HepG2 (cell line): ENCODE data around the gene MTSS2. TPM values are rescaled to one million over a fixed set of nuclear protein-coding genes. Genes with fewer than 3 reads are reported as not detected.

Source experiments
- FIP1L1 ChIP-seq: fragments of 200-400 bp; formaldehyde crosslinking; IDR thresholded peaks from 2 replicates; pipeline ENCODE4 v1.6.1; 2018; ENCODE audit warnings: low read depth, mild to moderate bottlenecking, low read length, moderate library complexity, borderline replicate concordance; ENCODE audit not compliant: insufficient read depth
- GZF1 ChIP-seq: sonication (generic); formaldehyde crosslinking; IDR thresholded peaks from 2 replicates; pipeline ENCODE4 v1.5.1; 2020; ENCODE audit warnings: mild to moderate bottlenecking, missing genetic modification reagents
- KDM2A ChIP-seq: sonication (generic); formaldehyde crosslinking; IDR thresholded peaks from 2 replicates; pipeline ENCODE4 v1.4.0; 2020; ENCODE audit warnings: low read depth, missing genetic modification reagents, borderline replicate concordance
- KDM5B ChIP-seq: sonication (generic); formaldehyde crosslinking; IDR thresholded peaks from 2 replicates; pipeline ENCODE4 v1.4.0; 2020; ENCODE audit warnings: missing genetic modification reagents, mild to moderate bottlenecking, borderline replicate concordance
- LBX2 ChIP-seq: sonication (generic); formaldehyde crosslinking; IDR thresholded peaks from 2 replicates; pipeline ENCODE4 v1.5.0; 2020; ENCODE audit warnings: missing genetic modification reagents, mild to moderate bottlenecking, borderline replicate concordance
- PRMT3 ChIP-seq: sonication (generic); formaldehyde crosslinking; IDR thresholded peaks from 2 replicates; pipeline ENCODE4 v1.8.1; 2022; ENCODE audit warnings: low read depth, mild to moderate bottlenecking, moderate library complexity, missing genetic modification reagents, borderline replicate concordance
- REPIN1 ChIP-seq: sonication (generic); formaldehyde crosslinking; IDR thresholded peaks from 2 replicates; pipeline ENCODE4 v1.8.0; 2022; ENCODE audit warnings: missing genetic modification reagents, low read depth, mild to moderate bottlenecking, borderline replicate concordance
- SNAI1 ChIP-seq: sonication (generic); formaldehyde crosslinking; IDR thresholded peaks from 2 replicates; pipeline ENCODE4 v1.5.0; 2020; ENCODE audit warnings: mild to moderate bottlenecking, missing genetic modification reagents, borderline replicate concordance
- TARDBP ChIP-seq: sonication (generic); formaldehyde crosslinking; IDR thresholded peaks from 2 replicates; pipeline ENCODE4 v1.8.0; 2022; ENCODE audit warnings: mild to moderate bottlenecking, missing genetic modification reagents
- ZBTB8A ChIP-seq: sonication (generic); formaldehyde crosslinking; IDR thresholded peaks from 2 replicates; pipeline ENCODE4 v1.4.0; 2020; ENCODE audit warnings: mild to moderate bottlenecking, low read depth, missing genetic modification reagents, borderline replicate concordance
- ZNF138 ChIP-seq: sonication (generic); formaldehyde crosslinking; IDR thresholded peaks from 2 replicates; pipeline ENCODE4 v1.5.0; 2020; ENCODE audit warnings: mild to moderate bottlenecking, low read depth, missing genetic modification reagents
- ZNF468 ChIP-seq: sonication (generic); formaldehyde crosslinking; IDR thresholded peaks from 2 replicates; pipeline ENCODE4 v1.8.0; 2022; ENCODE audit warnings: mild to moderate bottlenecking, moderate library complexity, missing genetic modification reagents
- ZNF687 ChIP-seq: sonication (generic); formaldehyde crosslinking; IDR thresholded peaks from 2 replicates; pipeline ENCODE4 v1.5.1; 2020; ENCODE audit warnings: mild to moderate bottlenecking, missing genetic modification reagents, moderate library complexity
- ZNF780A ChIP-seq: sonication (generic); formaldehyde crosslinking; IDR thresholded peaks from 2 replicates; pipeline ENCODE4 v1.8.0; 2022; ENCODE audit warnings: mild to moderate bottlenecking, missing genetic modification reagents, moderate library complexity
- ZSCAN29 ChIP-seq: sonication (generic); formaldehyde crosslinking; conservative IDR thresholded peaks from 2 replicates; pipeline ENCODE4 v1.4.0; 2020; ENCODE audit warnings: mild to moderate bottlenecking, missing genetic modification reagents
- polyA plus RNA-seq, 8 experiments: library from polyadenylated mRNA; depleted of rRNA in 3 of 8; stranded (reverse) in 7 of 8; unstranded in 1 of 8; fragments of >200 nt; fragmentation: Illumina TruSeq in 4 of 8; extraction: Trizol in 4 of 8; gene quantifications; 2 replicates each; pipeline versions ENCODE4 v1.2.1 to v1.2.3, GENCODE V29; 2011 to 2016; ENCODE audit warnings: low read depth in 4 of 8, missing spikeins in 1 of 8, mixed read lengths in 1 of 8; ENCODE audit not compliant: insufficient read depth in 1 of 8
- total RNA-seq, 5 experiments: library from RNA; depleted of rRNA; stranded (reverse); fragments of >200 nt; fragmentation: Illumina TruSeq; extraction: Trizol; gene quantifications; 2 replicates each; pipeline ENCODE4 v1.2.3, GENCODE V29; 2016; ENCODE audit warnings: low read depth in 1 of 5
- TF ChIP-seq, protein P1 (sequence below), 2 experiments: sonication (generic) in 1 of 2; formaldehyde crosslinking in 1 of 2; IDR thresholded peaks; 2 replicates each; pipeline versions ENCODE4 v1.4.0 to v1.6.1; 2016 to 2020; ENCODE audit warnings: borderline replicate concordance in 1 of 2, low read depth in 1 of 2, mild to moderate bottlenecking in 1 of 2, missing genetic modification reagents in 1 of 2
- TF ChIP-seq, protein P2 (sequence below): sonication (generic); formaldehyde crosslinking; IDR thresholded peaks from 2 replicates; pipeline ENCODE4 v1.4.0; 2020; ENCODE audit warnings: low read depth, mild to moderate bottlenecking, missing genetic modification reagents

Gene MTSS2
- total and polyA plus RNA-seq, 2 of the 13 experiments (the other 11 are each of a cell fraction or from before 2014, with no cell fraction given), result 132 to 242 TPM

DNA sequence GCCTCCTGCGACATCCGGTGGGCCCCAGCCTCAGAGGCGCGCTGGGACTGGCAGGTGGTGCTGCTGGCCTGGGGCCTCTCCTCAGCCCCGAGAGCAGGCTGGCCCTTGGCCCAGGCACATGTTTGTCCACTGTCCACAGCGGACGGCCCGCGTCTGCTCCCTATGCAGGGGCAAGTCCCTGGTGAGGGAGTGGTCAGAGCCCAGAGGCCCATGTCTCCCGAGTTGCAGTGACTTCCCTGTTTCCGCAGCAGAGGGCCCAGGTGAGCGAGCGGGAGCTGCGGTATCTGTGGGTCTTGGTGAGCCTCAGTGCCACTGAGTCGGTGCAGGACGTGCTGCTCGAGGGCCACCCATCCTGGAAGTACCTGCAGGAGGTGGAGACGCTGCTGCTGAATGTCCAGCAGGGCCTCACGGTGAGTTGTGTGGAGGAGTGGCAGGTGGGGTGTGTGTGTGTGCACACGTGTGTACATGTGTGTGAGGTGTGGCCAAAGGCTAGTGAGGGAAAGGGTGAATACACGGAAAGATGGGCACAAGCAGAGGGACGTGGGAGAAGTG lies 29.1 kb downstream of the MTSS2 start (continued):
- TF ChIP-seq ZNF687 (peak; percentile 100), PRMT3 (CRISPR knock-in tag) (no peak), KDM2A (CRISPR knock-in tag) (peak; percentile 67), KDM5B (CRISPR knock-in tag) (peak; percentile 86), FIP1L1 (no peak), ZSCAN29 (0 out of 2 replicates have a peak, but pooled peaks have one; percentile 17), LBX2 (CRISPR knock-in tag) (no peak; the same call in 1 of the 2 replicates), ZNF138 (CRISPR knock-in tag) (peak; percentile 77; the same call in 1 of the 2 replicates), ZBTB8A (no peak), ZNF468 (CRISPR knock-in tag) (peak; percentile 61), SNAI1 (CRISPR knock-in tag) (0 out of 2 replicates have a peak, but pooled peaks have one; percentile 20), REPIN1 (CRISPR knock-in tag) (peak; percentile 87; the same call in 1 of the 2 replicates), TARDBP (CRISPR knock-in tag) (peak; percentile 77; the same call in 1 of the 2 replicates), GZF1 (0 out of 2 replicates have a peak, but pooled peaks have one; percentile 75), ZNF780A (CRISPR knock-in tag) (peak; percentile 76; the same call in 1 of the 2 replicates)
- TF ChIP-seq, protein P1, sequence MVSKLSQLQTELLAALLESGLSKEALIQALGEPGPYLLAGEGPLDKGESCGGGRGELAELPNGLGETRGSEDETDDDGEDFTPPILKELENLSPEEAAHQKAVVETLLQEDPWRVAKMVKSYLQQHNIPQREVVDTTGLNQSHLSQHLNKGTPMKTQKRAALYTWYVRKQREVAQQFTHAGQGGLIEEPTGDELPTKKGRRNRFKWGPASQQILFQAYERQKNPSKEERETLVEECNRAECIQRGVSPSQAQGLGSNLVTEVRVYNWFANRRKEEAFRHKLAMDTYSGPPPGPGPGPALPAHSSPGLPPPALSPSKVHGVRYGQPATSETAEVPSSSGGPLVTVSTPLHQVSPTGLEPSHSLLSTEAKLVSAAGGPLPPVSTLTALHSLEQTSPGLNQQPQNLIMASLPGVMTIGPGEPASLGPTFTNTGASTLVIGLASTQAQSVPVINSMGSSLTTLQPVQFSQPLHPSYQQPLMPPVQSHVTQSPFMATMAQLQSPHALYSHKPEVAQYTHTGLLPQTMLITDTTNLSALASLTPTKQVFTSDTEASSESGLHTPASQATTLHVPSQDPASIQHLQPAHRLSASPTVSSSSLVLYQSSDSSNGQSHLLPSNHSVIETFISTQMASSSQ (IDR thresholded peaks at IDR 0.05; ENCODE audit: low read depth), result no peak
- TF ChIP-seq, protein P1 (CRISPR knock-in tag; IDR thresholded peaks at IDR 0.05; ENCODE audit: borderline replicate concordance), result no peak
- TF ChIP-seq, protein P2, sequence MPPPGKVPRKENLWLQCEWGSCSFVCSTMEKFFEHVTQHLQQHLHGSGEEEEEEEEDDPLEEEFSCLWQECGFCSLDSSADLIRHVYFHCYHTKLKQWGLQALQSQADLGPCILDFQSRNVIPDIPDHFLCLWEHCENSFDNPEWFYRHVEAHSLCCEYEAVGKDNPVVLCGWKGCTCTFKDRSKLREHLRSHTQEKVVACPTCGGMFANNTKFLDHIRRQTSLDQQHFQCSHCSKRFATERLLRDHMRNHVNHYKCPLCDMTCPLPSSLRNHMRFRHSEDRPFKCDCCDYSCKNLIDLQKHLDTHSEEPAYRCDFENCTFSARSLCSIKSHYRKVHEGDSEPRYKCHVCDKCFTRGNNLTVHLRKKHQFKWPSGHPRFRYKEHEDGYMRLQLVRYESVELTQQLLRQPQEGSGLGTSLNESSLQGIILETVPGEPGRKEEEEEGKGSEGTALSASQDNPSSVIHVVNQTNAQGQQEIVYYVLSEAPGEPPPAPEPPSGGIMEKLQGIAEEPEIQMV (CRISPR knock-in tag), result peak; percentile 97
